ENCODE results near the gene SPAG6.

GRCh38 chr10:22415072-22415471, 69.8 kb downstream of the SPAG6 start:
- TF ChIP-seq CTCF (conservative IDR thresholded peaks at IDR 0.05; ENCODE audit: low read depth in 2 of 2): no peak
- no peak for TF ChIP-seq REST (IDR thresholded peaks at IDR 0.05; ENCODE audit: unreplicated experiment)
- no peak for TF ChIP-seq POLR2AphosphoS5 (IDR thresholded peaks at IDR 0.05; ENCODE audit: low read depth)
- TF ChIP-seq EZH2 (IDR thresholded peaks at IDR 0.05; ENCODE audit: low read depth, unreplicated experiment): no peak
- no peak for TF ChIP-seq EZH2phosphoT487 (IDR thresholded peaks at IDR 0.05; ENCODE audit: unreplicated experiment)
- no peak for TF ChIP-seq CREB1 (CRISPR knock-in tag; IDR thresholded peaks at IDR 0.05; ENCODE audit: low read depth)
- no peak for TF ChIP-seq STAT1 (IDR thresholded peaks at IDR 0.05; ENCODE audit: unreplicated experiment)
- no peak for TF ChIP-seq JUNB (IDR thresholded peaks at IDR 0.05; ENCODE audit: unreplicated experiment)
- TF ChIP-seq NANOG (IDR thresholded peaks at IDR 0.05; ENCODE audit: borderline replicate concordance): no peak
